Measurements from ENCODE around the gene TSC22D3. TPM values are rescaled to one million over a fixed set of nuclear protein-coding genes. Genes with fewer than 3 reads are reported as not detected.

TSC22D3 gene
- total RNA-seq, 2 donors from 2014 or later: 18.5 to 23.3 TPM

DNA sequence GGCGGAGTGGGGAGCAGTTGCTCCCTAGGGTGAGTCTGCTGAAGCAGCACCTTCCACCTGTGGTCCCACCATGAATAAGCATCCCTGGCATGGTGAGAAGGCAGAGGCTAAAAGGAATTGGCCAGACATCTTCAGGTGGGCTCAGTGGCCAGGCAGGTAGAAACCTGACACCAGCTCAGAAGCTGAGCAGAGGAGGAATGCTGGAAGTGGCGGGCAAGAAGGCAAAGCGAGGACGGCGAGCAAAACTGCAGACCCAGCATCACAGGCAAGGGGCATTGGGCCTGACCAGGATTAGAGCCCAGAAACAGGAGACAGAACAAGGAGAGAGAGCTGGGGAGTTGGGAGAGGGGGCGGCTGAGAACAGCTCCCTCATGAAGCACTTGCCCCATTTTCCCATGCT, 25.3 kb downstream of the TSC22D3 start:
- Histone ChIP-seq H3K27ac (no peak overlapping the region), H3K4me3 (no peak overlapping the region)
- intact Hi-C loops (cut with DNase I): no loop called here

DNA sequence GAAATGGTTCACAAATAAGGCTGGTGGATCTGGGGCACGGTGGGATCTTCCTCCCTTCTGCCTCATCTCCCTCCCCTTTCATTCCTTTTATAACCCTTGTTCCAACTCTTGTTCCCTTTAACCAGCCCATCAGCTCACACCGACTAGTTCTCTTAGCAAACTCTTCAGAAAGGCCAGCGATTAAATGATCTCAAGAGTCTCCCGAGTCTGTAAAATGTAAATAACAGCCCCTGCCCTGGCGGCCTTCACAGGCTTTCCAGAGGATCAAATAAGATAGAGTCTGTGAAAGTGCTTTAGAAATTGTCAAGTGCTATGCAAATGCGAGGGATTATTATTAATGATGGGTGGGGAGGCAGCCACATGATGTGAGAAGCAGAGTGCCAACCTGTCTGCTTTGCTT, 27.1 kb downstream of the TSC22D3 start:
- intact Hi-C loops (cut with DNase I): no loop called here
- Histone ChIP-seq H3K27me3 (no peaks in the 10 kb centered on the region), H3K4me1 (no peaks in the 10 kb centered on the region), H3K4me3 (no peak overlapping the region), H3K27ac (no peak overlapping the region), H3K9me3 (no peaks in the 10 kb centered on the region), H3K36me3 (no peaks in the 10 kb centered on the region), H3K9ac (ENCODE audit: low read depth in 2 of 2, low read length in 2 of 2) (no peak overlapping the region)
- TF ChIP-seq, protein P1, sequence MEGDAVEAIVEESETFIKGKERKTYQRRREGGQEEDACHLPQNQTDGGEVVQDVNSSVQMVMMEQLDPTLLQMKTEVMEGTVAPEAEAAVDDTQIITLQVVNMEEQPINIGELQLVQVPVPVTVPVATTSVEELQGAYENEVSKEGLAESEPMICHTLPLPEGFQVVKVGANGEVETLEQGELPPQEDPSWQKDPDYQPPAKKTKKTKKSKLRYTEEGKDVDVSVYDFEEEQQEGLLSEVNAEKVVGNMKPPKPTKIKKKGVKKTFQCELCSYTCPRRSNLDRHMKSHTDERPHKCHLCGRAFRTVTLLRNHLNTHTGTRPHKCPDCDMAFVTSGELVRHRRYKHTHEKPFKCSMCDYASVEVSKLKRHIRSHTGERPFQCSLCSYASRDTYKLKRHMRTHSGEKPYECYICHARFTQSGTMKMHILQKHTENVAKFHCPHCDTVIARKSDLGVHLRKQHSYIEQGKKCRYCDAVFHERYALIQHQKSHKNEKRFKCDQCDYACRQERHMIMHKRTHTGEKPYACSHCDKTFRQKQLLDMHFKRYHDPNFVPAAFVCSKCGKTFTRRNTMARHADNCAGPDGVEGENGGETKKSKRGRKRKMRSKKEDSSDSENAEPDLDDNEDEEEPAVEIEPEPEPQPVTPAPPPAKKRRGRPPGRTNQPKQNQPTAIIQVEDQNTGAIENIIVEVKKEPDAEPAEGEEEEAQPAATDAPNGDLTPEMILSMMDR (IDR thresholded peaks at IDR 0.05): no peak
- DNase-seq: no peak

More for the DNA sequence above, 25.3 kb downstream of the TSC22D3 start:
- H3K4me1 ChIP-seq: no peaks in the 10 kb centered on the region
- no peaks in the 10 kb centered on the region for H3K9me3 ChIP-seq
- no peak overlapping the region for H3K9ac ChIP-seq (ENCODE audit: low read depth in 2 of 2, low read length in 2 of 2)
- TF ChIP-seq, protein P1 (IDR thresholded peaks at IDR 0.05): no peak
- DNase-seq: no peak
- no peaks in the 10 kb centered on the region for H3K27me3 ChIP-seq
- H3K36me3 ChIP-seq: no peaks in the 10 kb centered on the region

DNA sequence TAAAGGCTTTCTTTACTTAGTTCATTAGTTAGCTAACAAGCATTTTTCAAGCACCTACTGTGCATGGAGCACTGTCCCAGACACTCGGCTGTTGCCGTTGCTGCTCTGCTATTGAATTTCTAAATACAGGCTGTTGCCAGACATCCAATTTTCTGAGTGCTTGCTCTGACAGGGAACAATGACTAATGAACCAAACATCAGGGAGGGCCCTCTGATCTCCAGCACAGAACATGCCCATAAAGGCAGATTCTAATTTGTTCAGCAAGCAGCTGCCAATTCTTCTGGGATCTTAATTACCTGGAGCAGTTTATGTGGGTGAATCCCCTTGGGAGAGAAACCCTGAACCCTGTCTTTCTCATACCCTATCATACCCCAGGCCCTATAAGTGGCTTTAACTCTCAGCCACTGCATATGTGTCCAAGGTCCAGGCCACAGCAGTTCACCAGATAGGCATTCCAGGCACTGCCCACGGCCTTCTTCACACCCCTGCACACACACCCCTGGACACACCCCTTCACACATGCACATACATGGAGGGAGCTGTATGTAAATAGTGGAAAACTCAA, 27.9 kb downstream of the TSC22D3 start:
- intact Hi-C loops (cut with DNase I): no loop called here
- H3K27ac ChIP-seq: no peak overlapping the region
- H3K4me1 ChIP-seq: no peaks in the 10 kb centered on the region
- H3K4me3 ChIP-seq: no peak overlapping the region
- no peaks in the 10 kb centered on the region for H3K9me3 ChIP-seq
- TF ChIP-seq, protein P1 (IDR thresholded peaks at IDR 0.05): no peak
- no peak for DNase-seq
- H3K9ac ChIP-seq (ENCODE audit: low read depth in 2 of 2, low read length in 2 of 2): no peak overlapping the region
- no peaks in the 10 kb centered on the region for H3K36me3 ChIP-seq
- no peaks in the 10 kb centered on the region for H3K27me3 ChIP-seq

DNA sequence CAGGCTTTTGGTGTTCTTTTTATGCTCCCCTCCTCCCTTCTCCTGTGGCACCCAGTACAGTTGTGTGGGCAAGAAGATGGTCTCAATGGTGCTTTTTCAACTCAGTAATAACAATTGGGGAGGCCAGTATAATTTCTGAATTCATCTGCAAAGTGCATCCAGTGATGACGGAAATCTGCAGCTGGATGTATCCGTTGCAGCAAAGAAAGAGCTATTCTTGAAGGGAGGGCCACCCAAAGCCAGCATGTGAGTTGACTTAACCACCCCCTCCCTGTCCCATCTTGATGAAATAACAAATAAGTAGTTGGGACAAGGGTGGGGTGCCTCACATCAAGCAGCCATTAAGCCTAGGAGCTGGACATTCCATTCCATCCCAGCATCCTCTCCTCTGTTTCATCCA, 30.7 kb downstream of the TSC22D3 start:
- Histone ChIP-seq H3K9me3 (no peaks in the 10 kb centered on the region), H3K9ac (ENCODE audit: low read depth in 2 of 2, low read length in 2 of 2) (no peak overlapping the region), H3K4me3 (no peak overlapping the region), H3K27ac (no peak overlapping the region), H3K36me3 (no peaks in the 10 kb centered on the region), H3K27me3 (no peaks in the 10 kb centered on the region), H3K4me1 (peaks cover 4% of the 10 kb centered on the region)
- no peak for DNase-seq
- TF ChIP-seq, protein P1 (IDR thresholded peaks at IDR 0.05): no peak
- intact Hi-C loops (cut with DNase I): no loop called here

DNA sequence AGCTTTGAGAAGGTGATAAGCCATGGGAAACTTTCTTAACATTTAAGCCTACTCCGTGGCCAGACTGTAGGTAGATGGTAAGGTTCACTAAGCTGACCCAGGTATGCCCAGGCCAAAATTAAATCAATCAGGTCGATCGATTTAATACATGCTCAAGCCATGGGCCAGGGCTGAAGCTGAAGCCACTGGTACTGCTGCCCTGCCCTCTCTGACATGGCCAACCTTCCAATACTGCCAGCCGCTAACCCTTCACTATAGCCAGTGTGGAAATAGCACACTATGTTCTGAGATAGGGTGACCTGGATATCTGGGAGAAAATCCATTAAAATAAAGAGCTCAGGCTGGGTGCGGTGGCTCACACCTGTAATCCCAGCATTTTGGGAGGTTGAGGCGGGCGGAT, 31.6 kb downstream of the TSC22D3 start:
- no peaks in the 10 kb centered on the region for H3K36me3 ChIP-seq
- H3K27ac ChIP-seq: no peak overlapping the region

More for the DNA sequence above, 31.6 kb downstream of the TSC22D3 start:
- H3K9ac ChIP-seq (ENCODE audit: low read depth in 2 of 2, low read length in 2 of 2): no peak overlapping the region
- H3K4me3 ChIP-seq: no peak overlapping the region
- TF ChIP-seq, protein P1 (IDR thresholded peaks at IDR 0.05): no peak
- no peaks in the 10 kb centered on the region for H3K27me3 ChIP-seq
- H3K4me1 ChIP-seq: peaks cover 4% of the 10 kb centered on the region
- H3K9me3 ChIP-seq: no peaks in the 10 kb centered on the region
- no peak for DNase-seq
- intact Hi-C loops (cut with DNase I): no loop called here
